Measurements from ENCODE around the gene PTTG1IP2. TPM values are rescaled to one million over a fixed set of nuclear protein-coding genes. Genes with fewer than 3 reads are reported as not detected.

PTTG1IP2 gene
- total RNA-seq, 1 donor from 2014 or later, result not detected

DNA sequence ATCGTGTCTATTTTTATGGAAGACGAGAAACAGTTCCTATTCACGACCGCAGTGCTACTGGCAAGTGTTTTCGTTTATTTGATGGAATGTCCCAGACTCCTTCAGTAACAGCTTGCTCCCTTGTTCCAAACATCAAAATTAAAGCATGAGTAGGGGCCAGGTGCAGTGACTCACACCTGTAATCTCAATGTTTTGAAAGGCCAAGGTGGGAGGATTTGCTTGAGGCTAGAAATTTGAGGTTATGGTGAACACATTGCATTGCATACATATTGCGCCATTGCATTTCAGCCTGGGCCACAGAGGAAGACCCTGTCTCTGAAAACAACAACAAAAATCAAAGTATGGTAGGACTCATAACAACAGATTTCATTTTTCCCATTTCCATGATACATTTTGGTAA is 22.8 kb downstream of the PTTG1IP2 start:
- no peak for DNase-seq (ENCODE audit: low spot score)
- no peaks in the 10 kb centered on the region for H3K4me1 Mint-ChIP-seq (ENCODE audit: low read depth)
- peaks cover 2% of the 10 kb centered on the region for H3K27me3 Mint-ChIP-seq (ENCODE audit: insufficient read depth)
- H3K4me3 Mint-ChIP-seq, result no peak overlapping the region
- no peaks in the 10 kb centered on the region for H3K9me3 Mint-ChIP-seq
- H3K27ac Mint-ChIP-seq, result no peak overlapping the region
- no peaks in the 10 kb centered on the region for H3K36me3 Mint-ChIP-seq (ENCODE audit: low read depth)
- intact Hi-C loops (cut with micrococcal nuclease), result no loop called here

DNA sequence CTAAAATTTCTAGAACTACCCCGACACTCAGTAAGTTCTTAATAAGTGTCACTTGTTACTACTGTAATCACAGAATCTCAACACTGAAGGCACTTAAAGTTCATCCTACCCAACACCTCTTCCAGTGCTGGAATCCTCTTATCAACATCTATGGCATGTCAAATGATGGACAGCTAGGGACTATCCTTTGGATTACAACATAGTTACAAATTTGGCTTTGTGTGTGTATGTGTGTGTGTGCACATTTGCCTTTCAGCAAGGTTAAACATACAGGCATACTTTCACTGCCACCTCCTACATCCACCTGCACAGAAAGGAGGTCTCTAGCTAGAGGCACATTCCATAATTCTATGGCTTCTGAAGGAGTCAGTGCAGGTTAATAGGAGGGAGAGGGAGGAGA is 25.8 kb downstream of the PTTG1IP2 start:
- Mint-ChIP-seq H3K4me3 (no peak overlapping the region), H3K36me3 (ENCODE audit: low read depth) (no peaks in the 10 kb centered on the region), H3K4me1 (ENCODE audit: low read depth) (no peaks in the 10 kb centered on the region), H3K9me3 (no peaks in the 10 kb centered on the region), H3K27me3 (ENCODE audit: insufficient read depth) (peaks cover 2% of the 10 kb centered on the region), H3K27ac (no peak overlapping the region)
- intact Hi-C loops (cut with micrococcal nuclease), result no loop called here
- DNase-seq (ENCODE audit: low spot score), result no peak

GRCh38 chr7:90502539-90502938 is 33.1 kb downstream of the PTTG1IP2 start:
- no peak for DNase-seq (ENCODE audit: low spot score)
- intact Hi-C loops (cut with micrococcal nuclease), result no loop called here
- Mint-ChIP-seq H3K4me3 (no peak overlapping the region), H3K27ac (no peak overlapping the region), H3K36me3 (ENCODE audit: low read depth) (no peaks in the 10 kb centered on the region), H3K9me3 (no peaks in the 10 kb centered on the region), H3K4me1 (ENCODE audit: low read depth) (no peaks in the 10 kb centered on the region), H3K27me3 (ENCODE audit: insufficient read depth) (peaks cover 2% of the 10 kb centered on the region)

DNA sequence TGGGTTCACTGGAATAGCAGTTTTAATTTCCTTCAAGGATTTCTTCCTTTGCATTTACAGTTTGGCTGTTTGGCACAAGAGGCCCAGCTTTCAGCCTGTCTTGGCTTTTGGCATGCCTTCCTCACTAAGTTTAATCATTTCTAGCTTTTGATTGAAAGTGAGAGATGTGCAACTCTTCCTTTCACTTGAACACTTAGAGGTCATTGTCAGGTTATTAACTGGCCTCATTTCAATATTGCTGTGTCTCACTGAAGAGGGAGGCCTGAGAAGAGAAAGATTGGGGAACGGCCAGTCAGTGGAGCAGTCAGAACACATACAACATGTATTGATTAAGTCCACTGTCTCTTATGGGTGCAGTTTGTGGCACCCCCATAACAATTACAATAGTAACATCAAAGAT is 33.9 kb downstream of the PTTG1IP2 start:
- no peak overlapping the region for H3K4me3 Mint-ChIP-seq

GRCh38 chr7:90507692-90508091 is 38.3 kb downstream of the PTTG1IP2 start:
- Mint-ChIP-seq H3K9me3 (no peaks in the 10 kb centered on the region), H3K27me3 (ENCODE audit: insufficient read depth) (no peaks in the 10 kb centered on the region), H3K4me3 (no peak overlapping the region), H3K36me3 (ENCODE audit: low read depth) (no peaks in the 10 kb centered on the region), H3K27ac (no peak overlapping the region), H3K4me1 (ENCODE audit: low read depth) (no peaks in the 10 kb centered on the region)
- intact Hi-C loops (cut with micrococcal nuclease), result no loop called here
- DNase-seq (ENCODE audit: low spot score), result no peak

More for the DNA sequence above, 33.9 kb downstream of the PTTG1IP2 start:
- intact Hi-C loops (cut with micrococcal nuclease), result no loop called here
- Mint-ChIP-seq H3K4me1 (ENCODE audit: low read depth) (no peaks in the 10 kb centered on the region), H3K36me3 (ENCODE audit: low read depth) (no peaks in the 10 kb centered on the region), H3K27ac (no peak overlapping the region), H3K9me3 (no peaks in the 10 kb centered on the region), H3K27me3 (ENCODE audit: insufficient read depth) (peaks cover 2% of the 10 kb centered on the region)
- no peak for DNase-seq (ENCODE audit: low spot score)

DNA sequence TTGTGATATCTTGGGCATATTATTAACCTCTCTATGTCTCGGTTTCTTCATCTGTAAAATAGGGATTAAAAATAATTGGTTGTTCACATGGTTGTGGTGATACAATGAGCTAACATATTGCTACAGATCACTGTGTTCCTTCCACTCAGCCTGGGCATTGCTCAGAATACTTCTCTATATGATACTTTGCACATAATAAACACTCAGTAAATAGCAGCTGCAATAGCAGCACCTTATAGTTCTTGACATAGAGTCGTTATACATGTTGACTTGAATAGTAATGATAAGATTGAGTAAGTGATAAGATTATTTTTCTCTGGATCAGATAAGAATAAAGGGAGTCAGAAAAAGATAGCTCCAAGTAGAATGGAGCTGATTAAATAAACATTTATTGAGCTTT is 42.3 kb downstream of the PTTG1IP2 start:
- no peaks in the 10 kb centered on the region for H3K36me3 Mint-ChIP-seq (ENCODE audit: low read depth)
- no peak overlapping the region for H3K27ac Mint-ChIP-seq
- no peaks in the 10 kb centered on the region for H3K9me3 Mint-ChIP-seq
- H3K27me3 Mint-ChIP-seq (ENCODE audit: insufficient read depth), result no peaks in the 10 kb centered on the region
- DNase-seq (ENCODE audit: low spot score), result no peak
- intact Hi-C loops (cut with micrococcal nuclease), result no loop called here
- H3K4me1 Mint-ChIP-seq (ENCODE audit: low read depth), result no peaks in the 10 kb centered on the region
- H3K4me3 Mint-ChIP-seq, result no peak overlapping the region

- DNase-seq (ENCODE audit: low spot score), result no peak
- Mint-ChIP-seq H3K27ac (no peak overlapping the region), H3K27me3 (ENCODE audit: insufficient read depth) (no peaks in the 10 kb centered on the region), H3K4me1 (ENCODE audit: low read depth) (no peaks in the 10 kb centered on the region), H3K9me3 (no peaks in the 10 kb centered on the region), H3K4me3 (no peak overlapping the region), H3K36me3 (ENCODE audit: low read depth) (no peaks in the 10 kb centered on the region)
- intact Hi-C loops (cut with micrococcal nuclease), result no loop called here
These were observed 43.4 kb downstream of the PTTG1IP2 start for GRCh38 chr7:90512821-90513254.

DNA sequence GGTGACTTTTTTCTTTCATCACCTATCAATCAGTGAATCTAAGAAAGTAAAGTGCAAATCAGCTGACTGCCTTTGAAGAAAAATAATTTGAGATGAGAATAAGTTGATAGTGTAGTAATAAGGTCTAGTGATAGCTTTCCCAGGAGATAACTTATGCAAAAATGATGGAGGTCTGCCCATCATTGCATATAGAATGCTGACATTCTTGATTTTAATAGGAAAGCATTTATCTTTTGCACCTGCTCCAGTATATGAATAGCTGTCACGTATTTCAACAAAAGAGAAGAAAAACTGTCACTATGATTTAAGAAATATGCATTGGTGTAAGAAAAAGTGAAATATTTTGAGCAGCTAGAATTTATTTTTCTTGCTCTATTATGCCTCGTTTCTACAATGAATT is 46.8 kb downstream of the PTTG1IP2 start:
- Mint-ChIP-seq H3K27me3 (ENCODE audit: insufficient read depth) (no peaks in the 10 kb centered on the region), H3K36me3 (ENCODE audit: low read depth) (no peaks in the 10 kb centered on the region), H3K4me3 (no peak overlapping the region), H3K9me3 (no peaks in the 10 kb centered on the region), H3K27ac (no peak overlapping the region), H3K4me1 (ENCODE audit: low read depth) (no peaks in the 10 kb centered on the region)
- intact Hi-C loops (cut with micrococcal nuclease), result no loop called here
- no peak for DNase-seq (ENCODE audit: low spot score)

- DNase-seq (ENCODE audit: low spot score), result no peak
- no peaks in the 10 kb centered on the region for H3K9me3 Mint-ChIP-seq
- no peaks in the 10 kb centered on the region for H3K36me3 Mint-ChIP-seq (ENCODE audit: low read depth)
- no peaks in the 10 kb centered on the region for H3K27me3 Mint-ChIP-seq (ENCODE audit: insufficient read depth)
- H3K4me3 Mint-ChIP-seq, result no peak overlapping the region
- no peak overlapping the region for H3K27ac Mint-ChIP-seq
- intact Hi-C loops (cut with micrococcal nuclease), result no loop called here
- no peaks in the 10 kb centered on the region for H3K4me1 Mint-ChIP-seq (ENCODE audit: low read depth)
These were observed 49.2 kb downstream of the PTTG1IP2 start for GRCh38 chr7:90518630-90519029.

GRCh38 chr7:90520484-90520883 is 51.0 kb downstream of the PTTG1IP2 start:
- Mint-ChIP-seq H3K4me3 (no peak overlapping the region), H3K4me1 (ENCODE audit: low read depth) (no peaks in the 10 kb centered on the region), H3K27ac (no peak overlapping the region), H3K27me3 (ENCODE audit: insufficient read depth) (no peaks in the 10 kb centered on the region), H3K9me3 (no peaks in the 10 kb centered on the region), H3K36me3 (ENCODE audit: low read depth) (no peaks in the 10 kb centered on the region)
- intact Hi-C loops (cut with micrococcal nuclease), result no loop called here
- DNase-seq (ENCODE audit: low spot score), result no peak

DNA sequence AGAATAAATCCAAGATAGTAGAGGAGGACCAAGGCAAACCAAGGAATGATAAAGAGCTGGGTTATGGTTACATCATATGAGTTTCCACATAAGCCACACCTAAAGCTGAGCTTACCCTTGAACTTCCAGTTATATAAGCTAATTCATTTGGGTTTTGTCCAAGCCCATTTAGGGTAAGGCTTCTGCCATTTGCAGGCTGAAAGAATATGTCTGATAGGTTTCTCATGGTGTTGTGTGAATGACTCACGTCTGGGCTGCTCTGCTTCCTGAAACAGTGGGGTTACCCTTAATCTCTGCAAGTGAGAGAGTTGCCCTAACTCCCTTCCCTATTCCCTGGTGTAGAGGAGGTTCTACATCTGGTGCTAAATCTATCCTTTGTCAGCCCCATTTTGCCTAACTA is 60.8 kb downstream of the PTTG1IP2 start:
- intact Hi-C loops (cut with micrococcal nuclease), result no loop called here
- no peak overlapping the region for H3K4me3 Mint-ChIP-seq

GRCh38 chr7:90532231-90532929 is 62.9 kb downstream of the PTTG1IP2 start:
- no peak overlapping the region for H3K4me3 Mint-ChIP-seq
- intact Hi-C loops (cut with micrococcal nuclease), result no loop called here
- no peak overlapping the region for H3K27ac Mint-ChIP-seq
- peaks cover 2% of the 10 kb centered on the region for H3K27me3 Mint-ChIP-seq (ENCODE audit: insufficient read depth)
- no peaks in the 10 kb centered on the region for H3K36me3 Mint-ChIP-seq (ENCODE audit: low read depth)
- no peaks in the 10 kb centered on the region for H3K4me1 Mint-ChIP-seq (ENCODE audit: low read depth)
- no peaks in the 10 kb centered on the region for H3K9me3 Mint-ChIP-seq
- DNase-seq (ENCODE audit: low spot score), result no peak

More for the DNA sequence above, 60.8 kb downstream of the PTTG1IP2 start:
- H3K9me3 Mint-ChIP-seq, result no peaks in the 10 kb centered on the region
- H3K27ac Mint-ChIP-seq, result no peak overlapping the region
- H3K36me3 Mint-ChIP-seq (ENCODE audit: low read depth), result no peaks in the 10 kb centered on the region
- no peaks in the 10 kb centered on the region for H3K27me3 Mint-ChIP-seq (ENCODE audit: insufficient read depth)
- no peak for DNase-seq (ENCODE audit: low spot score)
- no peaks in the 10 kb centered on the region for H3K4me1 Mint-ChIP-seq (ENCODE audit: low read depth)

- Mint-ChIP-seq H3K27me3 (ENCODE audit: insufficient read depth) (peaks cover 2% of the 10 kb centered on the region), H3K27ac (no peak overlapping the region), H3K4me3 (no peak overlapping the region), H3K4me1 (ENCODE audit: low read depth) (no peaks in the 10 kb centered on the region), H3K36me3 (ENCODE audit: low read depth) (no peaks in the 10 kb centered on the region), H3K9me3 (no peaks in the 10 kb centered on the region)
- intact Hi-C loops (cut with micrococcal nuclease), result no loop called here
- no peak for DNase-seq (ENCODE audit: low spot score)
These were observed 67.0 kb downstream of the PTTG1IP2 start for GRCh38 chr7:90536449-90536848.

DNA sequence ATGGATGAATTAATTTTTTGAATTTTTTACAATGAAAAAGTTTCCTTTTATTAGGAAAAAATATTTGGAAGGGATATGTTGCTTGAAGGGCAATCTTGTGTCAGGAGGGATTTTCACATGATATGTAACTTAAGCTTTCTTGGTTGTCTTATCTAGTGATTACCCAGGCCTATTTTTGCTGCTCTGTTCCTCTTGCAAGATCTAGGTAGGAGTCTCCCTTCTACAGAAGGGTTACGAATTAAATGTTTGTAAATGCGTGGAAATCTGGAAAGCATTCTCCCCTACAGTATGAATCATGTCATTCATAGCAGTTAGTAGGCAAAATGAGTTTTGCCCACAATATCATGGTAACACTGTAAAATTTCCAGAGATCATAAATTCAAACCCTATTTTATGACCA is 69.0 kb downstream of the PTTG1IP2 start:
- Mint-ChIP-seq H3K4me3 (no peak overlapping the region), H3K36me3 (ENCODE audit: low read depth) (no peaks in the 10 kb centered on the region), H3K27ac (no peak overlapping the region), H3K4me1 (ENCODE audit: low read depth) (no peaks in the 10 kb centered on the region), H3K27me3 (ENCODE audit: insufficient read depth) (peaks cover 2% of the 10 kb centered on the region), H3K9me3 (no peaks in the 10 kb centered on the region)
- intact Hi-C loops (cut with micrococcal nuclease), result no loop called here
- DNase-seq (ENCODE audit: low spot score), result no peak
